SK-N-SH treated with all-trans-retinoic acid at 6 μM for 48 hours (cell line): ENCODE results near the gene ACOX1.

Experiments
- ATAC-seq: fragments of 200-7000 bp; cut with Tn5 transposase; 3 replicates; pipeline ENCODE4 v1.9.1; 2020; ENCODE audit warnings: mild to moderate bottlenecking, moderate library complexity
- ARNTL ChIP-seq: fragments of 450-650 bp; formaldehyde crosslinking; IDR thresholded peaks from 2 replicates; pipeline ENCODE4 v1.5.0; 2020; ENCODE audit warnings: low read depth, mild to moderate bottlenecking, moderate library complexity, borderline replicate concordance
- BACH2 ChIP-seq: fragments of 250-450 bp; sonication (Bioruptor Pico); IDR thresholded peaks from 2 replicates; pipeline ENCODE4 v1.9.0; 2021; ENCODE audit warnings: mild to moderate bottlenecking, borderline replicate concordance
- CSRNP3 ChIP-seq: fragments of 250-450 bp; sonication (Bioruptor Pico); IDR thresholded peaks from 2 replicates; pipeline ENCODE4 v1.5.1; 2021; ENCODE audit warnings: mild to moderate bottlenecking, moderate library complexity
- ISL1 ChIP-seq: fragments of 250-450 bp; sonication (Bioruptor Pico); IDR thresholded peaks from 2 replicates; pipeline ENCODE4 v2.1.2; 2022; ENCODE audit warnings: mild to moderate bottlenecking, moderate library complexity
- OSR1 ChIP-seq: fragments of 250-450 bp; sonication (Bioruptor Pico); IDR thresholded peaks from 2 replicates; pipeline ENCODE4 v1.8.0; 2022; ENCODE audit warnings: moderate library complexity, mild to moderate bottlenecking, inconsistent platforms
- PPARA ChIP-seq: fragments of 250-450 bp; sonication (Bioruptor Pico); IDR thresholded peaks from 2 replicates; pipeline ENCODE4 v1.5.0; 2020; ENCODE audit warnings: mild to moderate bottlenecking, borderline replicate concordance
- TCF4 ChIP-seq: fragments of 250-450 bp; sonication (Bioruptor Pico); IDR thresholded peaks from 2 replicates; pipeline ENCODE4 v1.8.0; 2021; ENCODE audit warnings: mild to moderate bottlenecking, moderate library complexity, borderline replicate concordance
- TOX ChIP-seq: fragments of 250-450 bp; sonication (Bioruptor Pico); IDR thresholded peaks from 2 replicates; pipeline ENCODE4 v1.8.0; 2021; ENCODE audit warnings: mild to moderate bottlenecking, moderate library complexity, borderline replicate concordance
- TSHZ2 ChIP-seq: fragments of 250-450 bp; sonication (Bioruptor Pico); IDR thresholded peaks from 2 replicates; pipeline ENCODE4 v1.5.0; 2020; ENCODE audit warnings: mild to moderate bottlenecking, moderate library complexity
- ZC3H10 ChIP-seq: fragments of 250-450 bp; sonication (Bioruptor Pico); IDR thresholded peaks from 2 replicates; pipeline ENCODE4 v1.5.1; 2021; ENCODE audit warnings: mild to moderate bottlenecking, moderate library complexity
- ZFP3 ChIP-seq: fragments of 250-450 bp; sonication (Bioruptor Pico); IDR thresholded peaks from 2 replicates; pipeline ENCODE4 v1.5.0; 2020; ENCODE audit warnings: mild to moderate bottlenecking, moderate library complexity
- ZNF70 ChIP-seq: fragments of 450-650 bp; formaldehyde crosslinking; IDR thresholded peaks from 2 replicates; pipeline ENCODE4 v1.5.0; 2020; ENCODE audit warnings: mild to moderate bottlenecking, moderate library complexity
- ZNF8 ChIP-seq: fragments of 450-650 bp; formaldehyde crosslinking; IDR thresholded peaks from 2 replicates; pipeline ENCODE4 v1.5.0; 2020; ENCODE audit warnings: mild to moderate bottlenecking, moderate library complexity
- TF ChIP-seq, protein P1 (sequence below): fragments of 250-450 bp; sonication (Bioruptor Pico); IDR thresholded peaks from 2 replicates; pipeline ENCODE4 v1.5.1; 2020; ENCODE audit warnings: low read depth, mild to moderate bottlenecking, moderate library complexity
- TF ChIP-seq, protein P2 (sequence below): fragments of 250-450 bp; sonication (Bioruptor Pico); IDR thresholded peaks from 2 replicates; pipeline ENCODE4 v1.8.0; 2021; ENCODE audit warnings: low read depth, mild to moderate bottlenecking, moderate library complexity, borderline replicate concordance
- TF ChIP-seq, protein P3 (sequence below): fragments of 250-450 bp; sonication (Bioruptor Pico); IDR thresholded peaks from 2 replicates; pipeline ENCODE4 v1.8.0; 2020; ENCODE audit warnings: mild to moderate bottlenecking, moderate library complexity, borderline replicate concordance

ACOX1 gene

GRCh38 chr17:76017481-76018339 is 38.7 kb upstream of the ACOX1 start:
- ATAC-seq = no peak
- TF ChIP-seq ISL1 (CRISPR knock-in tag) (no peak), ZNF70 (no peak), ARNTL (no peak), OSR1 (no peak), CSRNP3 (CRISPR knock-in tag) (no peak), BACH2 (CRISPR knock-in tag) (no peak)
- TF ChIP-seq, protein P1, sequence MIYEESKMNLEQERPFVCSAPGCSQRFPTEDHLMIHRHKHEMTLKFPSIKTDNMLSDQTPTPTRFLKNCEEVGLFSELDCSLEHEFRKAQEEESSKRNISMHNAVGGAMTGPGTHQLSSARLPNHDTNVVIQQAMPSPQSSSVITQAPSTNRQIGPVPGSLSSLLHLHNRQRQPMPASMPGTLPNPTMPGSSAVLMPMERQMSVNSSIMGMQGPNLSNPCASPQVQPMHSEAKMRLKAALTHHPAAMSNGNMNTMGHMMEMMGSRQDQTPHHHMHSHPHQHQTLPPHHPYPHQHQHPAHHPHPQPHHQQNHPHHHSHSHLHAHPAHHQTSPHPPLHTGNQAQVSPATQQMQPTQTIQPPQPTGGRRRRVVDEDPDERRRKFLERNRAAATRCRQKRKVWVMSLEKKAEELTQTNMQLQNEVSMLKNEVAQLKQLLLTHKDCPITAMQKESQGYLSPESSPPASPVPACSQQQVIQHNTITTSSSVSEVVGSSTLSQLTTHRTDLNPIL (CRISPR knock-in tag) = no peak
- TF ChIP-seq, protein P2, sequence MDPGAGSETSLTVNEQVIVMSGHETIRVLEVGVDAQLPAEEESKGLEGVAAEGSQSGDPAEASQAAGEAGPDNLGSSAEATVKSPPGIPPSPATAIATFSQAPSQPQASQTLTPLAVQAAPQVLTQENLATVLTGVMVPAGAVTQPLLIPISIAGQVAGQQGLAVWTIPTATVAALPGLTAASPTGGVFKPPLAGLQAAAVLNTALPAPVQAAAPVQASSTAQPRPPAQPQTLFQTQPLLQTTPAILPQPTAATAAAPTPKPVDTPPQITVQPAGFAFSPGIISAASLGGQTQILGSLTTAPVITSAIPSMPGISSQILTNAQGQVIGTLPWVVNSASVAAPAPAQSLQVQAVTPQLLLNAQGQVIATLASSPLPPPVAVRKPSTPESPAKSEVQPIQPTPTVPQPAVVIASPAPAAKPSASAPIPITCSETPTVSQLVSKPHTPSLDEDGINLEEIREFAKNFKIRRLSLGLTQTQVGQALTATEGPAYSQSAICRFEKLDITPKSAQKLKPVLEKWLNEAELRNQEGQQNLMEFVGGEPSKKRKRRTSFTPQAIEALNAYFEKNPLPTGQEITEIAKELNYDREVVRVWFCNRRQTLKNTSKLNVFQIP (CRISPR knock-in tag) = no peak
- TF ChIP-seq, protein P3, sequence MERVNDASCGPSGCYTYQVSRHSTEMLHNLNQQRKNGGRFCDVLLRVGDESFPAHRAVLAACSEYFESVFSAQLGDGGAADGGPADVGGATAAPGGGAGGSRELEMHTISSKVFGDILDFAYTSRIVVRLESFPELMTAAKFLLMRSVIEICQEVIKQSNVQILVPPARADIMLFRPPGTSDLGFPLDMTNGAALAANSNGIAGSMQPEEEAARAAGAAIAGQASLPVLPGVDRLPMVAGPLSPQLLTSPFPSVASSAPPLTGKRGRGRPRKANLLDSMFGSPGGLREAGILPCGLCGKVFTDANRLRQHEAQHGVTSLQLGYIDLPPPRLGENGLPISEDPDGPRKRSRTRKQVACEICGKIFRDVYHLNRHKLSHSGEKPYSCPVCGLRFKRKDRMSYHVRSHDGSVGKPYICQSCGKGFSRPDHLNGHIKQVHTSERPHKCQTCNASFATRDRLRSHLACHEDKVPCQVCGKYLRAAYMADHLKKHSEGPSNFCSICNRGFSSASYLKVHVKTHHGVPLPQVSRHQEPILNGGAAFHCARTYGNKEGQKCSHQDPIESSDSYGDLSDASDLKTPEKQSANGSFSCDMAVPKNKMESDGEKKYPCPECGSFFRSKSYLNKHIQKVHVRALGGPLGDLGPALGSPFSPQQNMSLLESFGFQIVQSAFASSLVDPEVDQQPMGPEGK = no peak
- TF ChIP-seq, all 23 proteins: peak for 0

- TF ChIP-seq, protein P3 = no peak
- TF ChIP-seq ZFP3 (CRISPR knock-in tag) (no peak), PPARA (CRISPR knock-in tag) (no peak), ZNF8 (CRISPR knock-in tag) (no peak), TCF4 (CRISPR knock-in tag) (no peak), ISL1 (CRISPR knock-in tag) (no peak), TSHZ2 (CRISPR knock-in tag) (no peak), OSR1 (no peak), ZC3H10 (no peak), TOX (CRISPR knock-in tag) (no peak), BACH2 (CRISPR knock-in tag) (no peak)
- TF ChIP-seq, protein P1 (CRISPR knock-in tag) = no peak
- peak; percentile 47 for ATAC-seq
These were observed 35.9 kb upstream of the ACOX1 start for GRCh38 chr17:76014925-76015261.
